Measurements from ENCODE around the gene LRRK1. TPM values are rescaled to one million over a fixed set of nuclear protein-coding genes. Genes with fewer than 3 reads are reported as not detected.

Gene LRRK1
- total and polyA plus RNA-seq, 8 donors = 2.3 to 73.3 (median 7.0) TPM

GRCh38 chr15:100885116-100885515 is 34.0 kb upstream of the LRRK1 start:
- H3K36me3 ChIP-seq = no peaks in the 10 kb centered on the region
- no peak overlapping the region for H3K4me3 ChIP-seq
- peaks cover 9 to 88% (median 36%) of the 10 kb centered on the region in 3 donors for H3K27me3 ChIP-seq
- no peak for DNase-seq
- peaks cover under 1 to 18% (median 13%) of the 10 kb centered on the region in 4 donors for H3K4me1 ChIP-seq
- WGBS, 5 donors = 37 to 48% (median 40%) methylated on average over 8 of the region's 8 CpGs
- H3K9me3 ChIP-seq = no peaks in the 10 kb centered on the region
- no peak overlapping the region for H3K27ac ChIP-seq
- intact Hi-C loops (cut with DNase I; ENCODE audit: low total_unique reads) = no loop called here
- TF ChIP-seq POLR2A (IDR thresholded peaks at IDR 0.05) (no peak), CTCF (IDR thresholded peaks at IDR 0.05) (no peak), EP300 (IDR thresholded peaks at IDR 0.05) (no peak), POLR2AphosphoS5 (IDR thresholded peaks at IDR 0.05) (no peak)

GRCh38 chr15:100885811-100886210 is 33.3 kb upstream of the LRRK1 start:
- H3K4me3 ChIP-seq = no peak overlapping the region
- peaks cover 0 to 13% (median 6%) of the 10 kb centered on the region in 4 donors for H3K4me1 ChIP-seq
- H3K27ac ChIP-seq = no peak overlapping the region
- no peak for DNase-seq
- H3K27me3 ChIP-seq = peaks cover 3 to 86% (median 34%) of the 10 kb centered on the region in 3 donors
- TF ChIP-seq EP300 (IDR thresholded peaks at IDR 0.05) (no peak), CTCF (IDR thresholded peaks at IDR 0.05) (no peak), POLR2AphosphoS5 (IDR thresholded peaks at IDR 0.05) (no peak), POLR2A (IDR thresholded peaks at IDR 0.05) (no peak)
- no peaks in the 10 kb centered on the region for H3K9me3 ChIP-seq
- 70 to 81% (median 74%) methylated on average over 7 of the region's 7 CpGs for WGBS, 5 donors
- intact Hi-C loops (cut with DNase I; ENCODE audit: low total_unique reads) = no loop called here
- H3K36me3 ChIP-seq = no peaks in the 10 kb centered on the region

- intact Hi-C loops (cut with DNase I; ENCODE audit: low total_unique reads) = no loop called here
- TF ChIP-seq POLR2A (IDR thresholded peaks at IDR 0.05) = no peak
- TF ChIP-seq EP300 (IDR thresholded peaks at IDR 0.05) = no peak
- TF ChIP-seq POLR2AphosphoS5 (IDR thresholded peaks at IDR 0.05) = no peak
- TF ChIP-seq CTCF (IDR thresholded peaks at IDR 0.05) = no peak
- DNase-seq = no peak
- H3K4me1 ChIP-seq = peaks cover 0 to 13% (median 5%) of the 10 kb centered on the region in 4 donors
- 80 to 92% (median 88%) methylated on average over 22 of the region's 22 CpGs for WGBS, 5 donors
- no peak overlapping the region for H3K4me3 ChIP-seq
- peaks cover 3 to 84% (median 31%) of the 10 kb centered on the region in 3 donors for H3K27me3 ChIP-seq
- H3K9me3 ChIP-seq = no peaks in the 10 kb centered on the region
- peaks cover 0 to 4% (median 0%) of the 10 kb centered on the region in 4 donors for H3K36me3 ChIP-seq
- no peak overlapping the region for H3K27ac ChIP-seq
These were observed 31.8 kb upstream of the LRRK1 start for GRCh38 chr15:100887211-100887913.

GRCh38 chr15:100889385-100890050 is 29.6 kb upstream of the LRRK1 start:
- H3K27me3 ChIP-seq = peaks cover 3 to 88% (median 31%) of the 10 kb centered on the region in 3 donors
- H3K4me1 ChIP-seq = peaks cover 0 to 13% (median 5%) of the 10 kb centered on the region in 4 donors
- H3K27ac ChIP-seq = peak overlapping the region in 4 of 5 donors; percentile 20 to 59 (median 31)
- intact Hi-C loops (cut with DNase I; ENCODE audit: low total_unique reads) = no loop called here
- 35 to 51% (median 36%) methylated on average over 18 to 20 of the region's 20 CpGs for WGBS, 5 donors
- H3K36me3 ChIP-seq = peaks cover 0 to 4% (median 0%) of the 10 kb centered on the region in 4 donors
- peak in 1 of 2 donors; percentile 83 for DNase-seq
- TF ChIP-seq POLR2AphosphoS5 (IDR thresholded peaks at IDR 0.05) = no peak
- TF ChIP-seq EP300 (IDR thresholded peaks at IDR 0.05) = no peak
- no peak for TF ChIP-seq POLR2A (IDR thresholded peaks at IDR 0.05)
- no peak for TF ChIP-seq CTCF (IDR thresholded peaks at IDR 0.05)
- H3K9me3 ChIP-seq = no peaks in the 10 kb centered on the region
- no peak overlapping the region for H3K4me3 ChIP-seq

All from stomach (tissue), 9 donors.